GM21526 (cell line): ENCODE measurements around the gene ABCG5.

Experiments
- ATAC-seq: cut with Tn5 transposase; IDR thresholded peaks from one replicate; pipeline ENCODE4 v1.9.1; 2021; ENCODE audit warnings: moderate library complexity; ENCODE audit not compliant: unreplicated experiment, low FRiP score

ABCG5 gene

DNA sequence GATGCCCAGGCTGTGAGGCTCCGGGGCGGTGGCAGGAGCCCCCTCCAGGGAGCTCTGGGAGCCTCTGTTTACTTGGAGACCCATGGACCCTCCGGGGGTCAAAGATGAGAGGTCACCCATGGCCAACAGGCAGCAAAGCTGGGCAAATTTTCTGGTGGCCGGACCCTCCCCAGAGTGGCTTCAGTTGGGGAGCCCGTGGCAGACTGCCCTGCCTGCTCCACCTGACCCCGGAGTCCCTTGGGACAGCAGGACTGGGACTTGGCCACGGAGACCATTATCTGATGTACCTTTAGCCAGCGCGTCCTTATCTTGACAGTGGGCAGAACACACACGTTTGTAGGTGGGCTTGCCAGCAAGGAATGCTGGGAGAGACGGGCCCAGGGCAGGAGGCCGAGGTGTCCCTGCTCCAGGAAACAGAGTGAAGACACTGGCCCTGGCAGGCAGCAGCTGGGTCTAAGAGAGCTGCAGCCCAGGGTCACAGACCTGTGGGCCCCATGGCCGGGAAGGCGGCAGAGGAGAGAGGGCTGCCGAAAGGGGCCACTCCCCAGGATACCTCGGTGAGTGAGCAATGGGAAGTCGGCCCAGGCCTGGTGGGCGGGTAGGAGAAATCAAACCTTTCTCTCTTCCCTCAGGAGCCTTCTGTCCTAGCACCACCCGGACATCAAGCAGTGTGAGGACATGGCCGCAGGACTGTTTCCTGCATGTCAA lies at the start of gene ABCG5, which contains the start of gene ABCG8:
TSS of gene ABCG5 (minus strand) at position 280 of the 708 bp plus-strand sequence. CDS start at position 120, 160 bp downstream.
TSS of gene ABCG8 (plus strand) at position 412 of the 708 bp plus-strand sequence. CDS start at position 495, 83 bp downstream.
- ATAC-seq = no peak

DNA sequence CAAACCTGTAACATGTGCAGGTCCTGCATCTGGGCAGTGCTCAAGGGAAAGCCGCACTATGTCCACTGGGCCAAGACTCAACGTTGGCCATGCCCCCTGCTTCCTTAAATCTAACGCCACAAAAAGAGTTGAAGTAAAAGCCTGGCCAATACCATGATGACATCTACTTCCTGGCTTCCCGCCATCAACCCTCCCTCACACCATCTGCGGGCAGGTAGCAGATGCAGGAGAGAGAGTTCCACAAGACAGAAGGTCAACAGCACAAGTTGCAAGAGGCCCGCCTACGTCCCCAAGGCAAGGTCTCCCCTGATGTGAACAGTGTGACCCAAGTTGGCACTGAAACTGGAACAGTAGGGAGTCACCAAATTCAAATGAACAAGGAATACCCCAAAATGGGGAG lies 48.5 kb upstream of the ABCG5 start:
- no peak for ATAC-seq

DNA sequence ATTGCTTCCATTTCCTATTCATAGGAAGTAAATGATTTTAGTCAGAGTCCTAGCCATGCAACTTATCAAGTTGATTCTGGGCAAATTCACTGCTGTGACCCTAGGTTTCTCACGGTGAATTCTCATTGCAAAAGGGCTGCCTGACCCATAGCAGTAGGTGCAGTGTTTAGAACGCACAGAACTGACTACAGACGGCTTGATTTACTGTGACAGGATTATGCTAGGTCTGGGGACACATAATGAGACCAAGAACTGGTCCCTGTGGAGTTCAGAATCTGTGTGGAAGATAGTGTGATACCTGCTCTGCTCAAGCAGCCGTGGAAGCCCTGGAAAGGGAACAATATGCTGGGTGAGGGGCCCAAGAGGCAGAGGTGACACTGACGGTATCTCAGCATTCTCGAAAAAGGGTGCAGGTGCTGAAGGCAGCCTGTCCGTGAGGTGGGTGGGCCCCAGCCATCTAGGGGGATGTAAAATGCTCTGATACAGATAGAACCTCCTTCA lies 46.5 kb upstream of the ABCG5 start:
- no peak for ATAC-seq

DNA sequence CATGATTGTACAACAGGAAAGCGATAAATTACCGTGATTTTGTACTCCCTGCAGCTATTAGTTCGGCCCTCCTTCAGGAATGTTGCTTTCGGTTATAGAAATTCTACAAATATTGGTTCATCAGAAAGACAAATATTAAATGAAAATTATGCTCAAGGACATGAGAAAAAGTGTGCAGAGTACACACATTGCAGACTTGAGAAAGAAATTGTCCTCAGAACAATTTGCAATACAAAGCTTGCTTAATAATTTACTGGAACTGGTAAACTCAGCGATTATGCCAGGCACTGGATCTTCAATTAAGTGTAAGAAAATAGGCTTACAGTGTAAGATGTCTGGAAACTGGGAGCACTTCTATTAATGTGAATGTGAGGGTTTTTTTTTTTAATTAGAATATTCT lies 46.0 kb upstream of the ABCG5 start:
- ATAC-seq = no peak

DNA sequence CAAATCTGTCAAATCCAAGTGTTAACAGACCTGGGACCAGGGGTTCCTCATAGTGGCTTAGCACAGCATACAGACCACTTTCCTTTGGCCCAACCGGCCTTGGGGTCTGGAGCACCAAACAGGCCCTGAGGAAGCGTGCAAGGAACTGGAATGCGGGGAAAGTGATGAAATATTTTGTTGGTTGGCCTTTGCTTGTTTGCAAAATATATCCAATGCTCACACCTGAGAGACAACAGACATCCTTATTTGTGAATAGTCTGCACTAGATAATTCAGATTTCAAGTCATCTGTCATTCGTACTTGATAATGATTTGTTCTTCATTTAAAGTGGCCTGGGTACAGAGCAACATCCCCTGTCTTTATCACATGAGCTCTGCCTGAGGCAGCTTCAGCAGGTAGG lies 43.7 kb upstream of the ABCG5 start:
- ATAC-seq = no peak

DNA sequence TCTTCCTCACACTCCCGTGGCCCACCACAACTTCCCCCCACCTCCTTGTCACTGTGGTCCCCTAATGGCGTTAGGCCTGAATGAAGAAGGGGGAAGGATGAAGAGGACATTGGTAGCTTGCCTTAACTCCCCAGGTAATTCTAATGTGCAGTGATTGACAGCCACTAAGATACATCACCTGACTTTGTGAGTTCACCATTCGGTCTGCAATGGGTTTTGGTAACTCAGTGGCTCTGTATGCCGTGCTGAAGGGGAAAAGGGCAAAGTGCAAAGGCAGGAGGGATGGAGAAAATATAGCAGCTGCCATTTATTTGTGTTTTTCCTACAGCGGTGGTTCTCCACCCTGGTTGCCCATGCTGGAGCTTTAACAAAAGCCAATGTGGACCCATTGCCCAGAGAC lies 42.3 kb upstream of the ABCG5 start:
- no peak for ATAC-seq

DNA sequence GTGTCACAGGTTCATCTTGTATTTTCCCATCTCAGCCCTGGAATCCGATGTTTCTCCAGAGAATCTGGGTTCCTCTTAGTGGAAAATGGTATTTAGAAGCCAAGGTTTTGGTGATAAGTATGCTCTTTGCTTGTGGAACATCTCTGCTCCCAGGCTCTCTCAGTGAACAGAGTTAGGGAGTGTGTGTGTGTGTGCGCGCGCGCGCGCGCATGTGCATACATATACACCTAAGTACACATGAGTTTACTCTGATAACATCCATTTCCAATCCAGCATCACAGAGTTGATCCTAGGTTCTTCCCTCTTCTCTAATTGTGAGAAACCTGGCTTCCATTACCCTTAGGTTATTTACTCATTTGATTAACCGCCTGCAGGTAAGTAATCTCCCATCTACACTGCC lies 41.8 kb upstream of the ABCG5 start:
- ATAC-seq = no peak

DNA sequence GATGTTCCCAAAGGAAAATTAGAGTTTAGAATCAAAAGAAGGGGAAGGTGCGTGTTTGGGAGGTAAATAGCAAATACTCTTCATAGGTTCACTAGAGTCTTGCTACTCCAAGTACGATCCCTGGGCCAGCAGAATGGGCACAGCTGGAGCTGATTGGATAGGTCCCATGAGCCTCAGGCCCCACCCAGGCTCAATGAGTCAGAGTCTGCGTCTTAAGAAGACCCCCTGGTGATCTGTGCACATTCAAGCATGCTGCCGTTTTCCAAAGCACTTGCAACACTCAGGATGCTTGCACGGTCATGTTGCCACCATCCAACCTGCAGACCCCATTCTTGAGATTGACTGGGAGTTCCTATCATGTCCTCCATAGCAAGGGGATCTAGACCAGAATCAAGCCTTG lies 40.6 kb upstream of the ABCG5 start:
- no peak for ATAC-seq

DNA sequence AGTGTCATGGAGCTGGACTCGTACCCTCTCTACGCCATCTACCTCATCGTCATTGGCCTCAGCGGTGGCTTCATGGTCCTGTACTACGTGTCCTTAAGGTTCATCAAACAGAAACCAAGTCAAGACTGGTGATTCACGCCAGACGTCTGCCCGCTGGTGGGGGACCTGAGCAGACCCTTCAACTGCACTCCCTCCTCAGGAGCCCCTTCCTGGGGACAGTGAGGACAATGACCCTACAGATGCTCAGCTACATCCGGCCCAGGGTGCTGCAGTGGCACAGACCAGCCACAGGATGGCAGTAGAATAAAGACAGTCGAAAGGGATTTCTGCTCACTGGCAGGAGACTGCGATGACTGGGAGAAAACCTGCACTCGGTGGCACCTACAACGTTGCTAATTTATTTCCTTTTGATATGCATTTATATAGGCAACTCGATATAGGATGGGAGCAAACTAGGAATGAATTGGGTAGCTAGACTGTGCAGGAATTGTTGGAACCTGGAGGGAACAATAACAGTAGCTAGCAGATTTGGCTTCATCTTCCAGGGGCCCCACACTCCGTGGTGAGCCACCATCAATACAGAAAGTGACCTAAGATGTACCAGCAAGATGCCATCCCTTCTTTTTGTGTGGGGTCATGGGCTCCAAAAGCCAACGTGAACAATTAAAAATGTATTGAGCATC lies 39.3 kb upstream of the ABCG5 start:
- ATAC-seq = peak; percentile 63

DNA sequence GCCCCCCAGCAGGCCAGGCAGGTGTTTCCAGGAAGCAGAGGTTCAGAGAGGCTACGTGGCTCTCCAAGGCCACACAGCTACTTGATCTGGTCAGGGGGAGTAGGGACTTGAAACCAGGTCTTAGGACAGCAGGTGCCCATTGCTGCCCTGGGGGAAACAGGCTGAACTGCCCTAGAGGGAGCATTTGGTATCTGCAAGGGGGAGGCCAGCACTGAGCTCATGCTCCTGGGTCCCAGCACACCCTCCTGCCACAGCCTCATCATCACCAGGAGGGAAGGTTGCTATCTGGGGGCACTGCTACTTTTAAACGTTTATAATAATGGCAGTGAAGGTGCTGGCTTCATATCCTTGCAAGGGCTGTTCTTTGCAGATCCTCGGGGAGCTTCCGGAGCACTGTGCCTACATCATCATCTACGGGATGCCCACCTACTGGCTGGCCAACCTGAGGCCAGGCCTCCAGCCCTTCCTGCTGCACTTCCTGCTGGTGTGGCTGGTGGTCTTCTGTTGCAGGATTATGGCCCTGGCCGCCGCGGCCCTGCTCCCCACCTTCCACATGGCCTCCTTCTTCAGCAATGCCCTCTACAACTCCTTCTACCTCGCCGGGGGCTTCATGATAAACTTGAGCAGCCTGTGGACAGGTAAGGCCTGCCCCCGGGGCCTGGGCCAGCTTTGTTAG lies 36.3 kb upstream of the ABCG5 start:
- ATAC-seq = no peak

DNA sequence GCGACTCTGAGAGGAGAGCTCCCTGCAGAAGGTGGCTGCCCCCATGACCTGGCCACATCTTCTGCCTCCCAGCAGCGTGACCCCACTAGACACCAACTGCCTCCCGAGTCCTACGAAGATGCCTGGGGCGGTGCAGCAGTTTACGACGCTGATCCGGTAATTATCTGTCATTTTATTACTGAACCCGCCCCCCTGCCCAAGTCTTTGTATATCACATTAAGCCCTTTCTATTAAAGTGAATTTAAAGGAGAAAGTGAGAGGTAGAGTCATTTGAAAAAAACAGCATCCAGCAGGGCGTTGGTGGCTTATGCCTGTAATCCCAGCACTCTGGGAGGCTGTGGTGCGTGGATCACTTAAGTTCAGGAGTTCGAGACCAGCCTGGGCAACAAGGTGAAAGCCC lies 33.5 kb upstream of the ABCG5 start:
- ATAC-seq = no peak

DNA sequence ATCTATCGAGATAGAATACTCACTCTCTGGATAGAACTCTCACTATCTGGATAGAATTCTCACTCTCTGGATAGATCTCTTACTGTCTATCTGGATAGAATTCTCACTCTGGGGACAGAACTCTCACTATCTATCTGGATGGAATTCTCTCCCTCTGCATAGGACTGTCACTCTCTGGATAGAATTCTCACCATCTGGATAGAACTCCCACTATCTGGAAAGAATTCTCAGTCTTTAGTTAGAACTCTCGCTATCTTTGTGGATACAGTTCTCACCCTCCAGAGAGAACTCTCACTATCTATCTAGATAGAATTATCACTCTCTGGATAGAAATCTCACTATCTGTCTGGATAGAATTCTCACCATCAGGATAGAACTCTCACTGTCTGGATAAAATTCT lies 16.7 kb upstream of the ABCG5 start:
- no peak for ATAC-seq

DNA sequence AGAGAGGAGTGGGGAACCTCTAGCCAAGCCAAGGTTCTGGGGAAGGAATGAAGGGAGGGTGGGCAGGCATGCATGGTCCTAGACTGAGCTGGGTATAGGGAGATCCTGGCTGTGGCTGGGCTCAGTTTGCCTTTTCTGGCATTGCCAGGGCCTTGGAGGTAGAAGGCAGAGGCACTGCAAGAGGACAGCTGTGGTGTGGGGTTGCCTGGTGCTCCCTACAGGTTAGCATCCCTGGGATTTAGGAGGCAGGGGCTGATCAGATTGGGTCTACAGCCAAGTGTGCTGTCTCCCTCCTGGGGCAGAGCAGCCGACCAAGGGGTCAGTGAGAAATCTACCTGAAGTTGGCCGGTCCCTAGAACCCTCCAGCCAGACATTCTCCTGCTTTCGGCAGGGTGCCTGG lies 16.0 kb upstream of the ABCG5 start:
- ATAC-seq = no peak

DNA sequence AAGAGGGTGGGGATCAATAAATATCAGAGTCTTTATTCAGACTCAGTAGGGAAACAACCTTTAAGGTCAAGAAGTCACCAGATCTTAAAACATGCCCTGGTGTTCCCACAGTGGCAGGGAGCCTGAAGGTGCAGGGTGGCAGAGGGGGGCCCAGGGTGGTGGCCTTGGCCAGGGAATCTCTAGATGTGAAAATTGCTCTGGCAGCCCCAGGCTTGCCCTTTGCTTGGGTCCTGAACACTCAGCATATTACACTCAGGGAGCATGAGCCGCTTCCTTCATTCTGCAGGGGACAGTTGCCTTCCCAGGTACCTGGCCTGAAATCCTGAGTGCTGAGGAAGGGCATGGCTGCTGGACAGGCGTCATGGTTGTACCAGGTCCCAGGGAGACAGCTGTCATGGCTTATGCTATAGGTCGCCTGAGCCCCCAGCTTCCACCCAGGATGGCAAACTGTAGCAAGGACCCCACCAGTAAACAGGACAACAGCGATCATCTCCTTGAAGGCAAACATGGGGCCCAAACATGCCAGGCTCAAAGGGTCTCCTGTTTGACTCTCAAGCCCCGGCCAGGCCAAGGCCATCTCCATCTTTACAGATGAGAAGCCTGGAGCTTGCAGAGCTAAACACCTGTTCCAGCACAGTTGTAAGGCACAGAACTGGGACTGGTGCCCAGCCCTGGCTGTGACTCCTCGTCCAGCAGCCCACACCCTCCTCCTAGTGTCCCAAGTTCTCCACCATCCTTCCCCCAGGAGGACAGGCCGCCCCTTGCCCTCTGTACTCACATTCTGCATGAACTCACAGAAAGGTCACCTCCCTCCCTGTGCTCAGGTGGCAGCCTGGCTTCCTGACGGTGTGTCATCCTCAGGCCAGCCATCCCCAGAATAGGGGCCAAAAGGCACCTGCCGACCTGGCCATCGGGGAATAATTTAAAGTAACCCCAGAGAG lies 14.8 kb upstream of the ABCG5 start:
- ATAC-seq = no peak

DNA sequence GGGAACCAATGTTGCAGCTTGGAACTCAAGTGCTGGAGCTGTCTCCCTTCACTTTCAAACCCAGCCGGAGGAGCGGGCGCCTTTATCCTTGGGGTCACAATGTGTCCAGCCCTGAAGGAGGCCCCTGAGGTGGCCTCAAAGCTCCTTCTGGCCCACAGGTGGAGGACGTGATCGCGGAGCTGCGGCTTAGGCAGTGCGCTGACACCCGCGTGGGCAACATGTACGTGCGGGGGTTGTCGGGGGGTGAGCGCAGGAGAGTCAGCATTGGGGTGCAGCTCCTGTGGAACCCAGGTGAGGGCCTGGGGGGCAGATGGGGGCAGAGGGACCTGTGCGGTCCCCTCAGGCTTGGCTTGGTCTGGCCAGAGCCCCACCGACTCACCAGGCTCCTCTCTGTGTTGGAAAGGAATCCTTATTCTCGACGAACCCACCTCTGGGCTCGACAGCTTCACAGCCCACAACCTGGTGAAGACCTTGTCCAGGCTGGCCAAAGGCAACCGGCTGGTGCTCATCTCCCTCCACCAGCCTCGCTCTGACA lies 13.6 kb upstream of the ABCG5 start:
- no peak for ATAC-seq

DNA sequence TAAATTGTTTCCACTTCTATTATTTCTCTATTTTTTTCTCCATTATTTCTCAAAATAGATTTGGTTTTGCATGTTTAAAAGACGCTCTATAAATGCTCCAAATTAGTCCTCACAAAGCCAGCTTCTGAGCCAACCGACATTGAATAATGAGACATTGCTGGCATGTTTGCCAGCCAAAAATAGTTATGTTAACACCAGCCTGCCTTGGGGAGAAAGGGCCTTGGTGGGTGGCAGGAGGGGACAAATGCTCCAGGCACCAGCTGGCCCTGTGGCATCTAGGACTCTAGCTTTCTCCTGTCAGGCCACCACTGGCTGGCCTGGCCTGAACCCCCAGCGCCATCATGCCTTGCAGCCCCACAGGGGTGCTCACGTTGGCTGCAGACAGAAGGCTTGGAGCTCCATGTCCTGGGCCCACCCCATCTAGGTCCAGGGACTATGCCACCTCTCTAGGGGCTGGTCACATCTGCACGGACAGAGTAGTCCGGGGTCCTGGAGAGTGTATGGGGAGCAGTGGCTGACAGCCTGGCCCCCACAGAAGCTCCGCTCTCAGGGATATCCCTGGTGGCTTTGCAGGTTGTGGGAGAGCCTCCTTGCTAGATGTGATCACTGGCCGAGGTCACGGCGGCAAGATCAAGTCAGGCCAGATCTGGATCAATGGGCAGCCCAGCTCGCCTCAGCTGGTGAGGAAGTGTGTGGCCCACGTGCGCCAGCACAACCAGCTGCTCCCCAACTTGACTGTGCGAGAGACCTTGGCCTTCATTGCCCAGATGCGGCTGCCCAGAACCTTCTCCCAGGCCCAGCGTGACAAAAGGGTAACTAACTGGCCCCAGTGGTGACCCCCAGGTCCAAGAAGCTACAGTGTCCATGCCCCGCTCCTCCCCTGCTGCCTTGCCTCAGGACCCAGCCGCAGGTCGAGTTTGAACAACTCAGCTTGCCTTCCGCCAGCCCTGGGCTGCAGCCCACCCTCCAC lies 12.7 kb upstream of the ABCG5 start:
- no peak for ATAC-seq

DNA sequence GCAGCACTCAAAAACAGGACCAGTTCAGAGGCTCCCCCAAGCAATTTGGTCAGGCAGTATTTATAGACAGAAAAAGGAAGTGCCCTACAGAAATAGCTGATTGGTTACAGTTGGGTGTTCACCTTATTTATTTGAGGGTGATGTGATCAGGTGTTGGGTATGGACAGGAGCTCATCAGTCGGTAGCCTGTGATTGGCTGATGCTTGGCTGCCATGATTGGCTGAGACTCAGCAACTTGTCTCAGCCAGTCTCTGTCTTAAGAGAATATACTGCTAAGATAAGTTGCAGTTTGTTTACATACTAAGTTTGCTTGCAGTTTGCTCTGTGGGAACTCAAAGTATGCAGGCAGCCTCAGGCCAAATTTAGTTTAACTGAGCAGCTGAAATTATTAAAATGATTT lies 9.6 kb upstream of the ABCG5 start:
- no peak for ATAC-seq

DNA sequence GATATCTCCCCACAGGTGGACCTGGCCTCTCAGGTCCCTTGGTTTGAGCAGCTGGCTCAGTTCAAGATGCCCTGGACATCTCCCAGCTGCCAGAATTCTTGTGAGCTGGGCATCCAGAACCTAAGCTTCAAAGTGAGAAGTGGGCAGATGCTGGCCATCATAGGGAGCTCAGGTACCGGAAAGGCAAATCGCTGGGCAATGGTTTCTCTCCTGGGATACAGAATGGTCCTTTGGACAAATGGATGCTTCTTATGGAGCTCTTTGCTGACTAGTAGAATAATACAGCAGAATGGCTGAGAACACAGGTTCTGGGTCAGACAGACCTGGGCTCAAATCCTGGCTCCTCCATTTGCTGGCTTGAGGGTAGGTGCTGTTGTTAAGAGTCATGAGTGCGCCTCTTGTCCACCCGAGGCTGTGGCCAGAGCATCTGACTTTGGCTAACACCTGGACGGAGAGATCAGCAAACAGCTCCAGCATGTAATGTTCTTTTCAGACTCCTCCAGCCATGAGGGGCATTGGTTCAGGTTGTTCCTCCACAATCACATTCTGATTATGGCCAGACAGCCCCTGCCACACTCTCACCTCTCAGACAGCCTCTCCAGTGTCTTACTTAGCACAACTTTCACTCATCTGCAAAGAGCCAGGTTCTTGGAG lies 7.6 kb upstream of the ABCG5 start:
- no peak for ATAC-seq
